SK-N-MC (cell line): ENCODE results near the gene CCL24.
A peak's percentile ranks its signal among the peaks of the same experiment; 100 is the strongest.
"Not testable (repeated sequence)": the region's sequence is repeated elsewhere in the genome, so short reads cannot be mapped to it uniquely, and the experiment has no call there.

Source experiments
- DNase-seq: peaks from one replicate; pipeline ENCODE4 v3.0.0-alpha.2; 2011; ENCODE audit warnings: low read depth, low spot score
- H3K27ac ChIP-seq: fragments of 200-600 bp; sonication (generic); 2 replicates; pipeline ENCODE4 v1.5.1; 2016; ENCODE audit warnings: mixed run types
- H3K36me3 ChIP-seq: fragments of 200-600 bp; sonication (generic); 2 replicates; pipeline ENCODE4 v1.6.1; 2017; ENCODE audit warnings: antibody characterized with exemption, low read length, mixed read lengths; ENCODE audit not compliant: insufficient read depth
- H3K4me3 ChIP-seq: fragments of 200-600 bp; sonication (generic); 2 replicates; pipeline ENCODE4 v1.5.1; 2016
- H3K9ac ChIP-seq: fragments of 200-600 bp; sonication (generic); 2 replicates; pipeline ENCODE4 v1.8.0; 2017; ENCODE audit warnings: mixed run types, mixed read lengths; ENCODE audit not compliant: insufficient read length
- H3K9me3 ChIP-seq: fragments of 200-600 bp; sonication (generic); 2 replicates; pipeline ENCODE4 v1.6.1; 2017; ENCODE audit warnings: low read depth, mild to moderate bottlenecking, antibody characterized with exemption, low read length, moderate library complexity, mixed read lengths
- EZH2 ChIP-seq: fragments of 200-600 bp; sonication (generic); IDR thresholded peaks from one replicate; pipeline ENCODE4 v1.6.1; 2017; ENCODE audit warnings: antibody characterized with exemption
- FOXP2 ChIP-seq: optimal IDR thresholded peaks from 2 replicates; pipeline ENCODE3; 2011; ENCODE audit warnings: mild to moderate bottlenecking, moderate library complexity; ENCODE audit not compliant: insufficient read depth; ENCODE audit errors: extremely low read length, control extremely low read depth
- POLR2AphosphoS5 ChIP-seq: IDR thresholded peaks from 2 replicates; pipeline ENCODE4 v1.6.1; 2012; ENCODE audit warnings: mild to moderate bottlenecking, low read depth, low read length, borderline replicate concordance

The CCL24 gene

GRCh38 chr7:75798770-75799169 lies 14.8 kb downstream of the CCL24 start:
- no peak for DNase-seq
- no peaks in the 10 kb centered on the region for H3K36me3 ChIP-seq
- H3K9ac ChIP-seq: no peak overlapping the region
- H3K9me3 ChIP-seq: no peaks in the 10 kb centered on the region
- no peak overlapping the region for H3K4me3 ChIP-seq
- no peak overlapping the region for H3K27ac ChIP-seq
- no peak for TF ChIP-seq POLR2AphosphoS5
- TF ChIP-seq EZH2: no peak
- TF ChIP-seq FOXP2: no peak

GRCh38 chr7:75796420-75796819 lies 17.2 kb downstream of the CCL24 start:
- Histone ChIP-seq H3K9ac (no peak overlapping the region), H3K9me3 (no peaks in the 10 kb centered on the region), H3K36me3 (no peaks in the 10 kb centered on the region), H3K27ac (no peak overlapping the region), H3K4me3 (no peak overlapping the region)
- TF ChIP-seq POLR2AphosphoS5 (no peak), FOXP2 (no peak), EZH2 (no peak)
- no peak for DNase-seq

DNA sequence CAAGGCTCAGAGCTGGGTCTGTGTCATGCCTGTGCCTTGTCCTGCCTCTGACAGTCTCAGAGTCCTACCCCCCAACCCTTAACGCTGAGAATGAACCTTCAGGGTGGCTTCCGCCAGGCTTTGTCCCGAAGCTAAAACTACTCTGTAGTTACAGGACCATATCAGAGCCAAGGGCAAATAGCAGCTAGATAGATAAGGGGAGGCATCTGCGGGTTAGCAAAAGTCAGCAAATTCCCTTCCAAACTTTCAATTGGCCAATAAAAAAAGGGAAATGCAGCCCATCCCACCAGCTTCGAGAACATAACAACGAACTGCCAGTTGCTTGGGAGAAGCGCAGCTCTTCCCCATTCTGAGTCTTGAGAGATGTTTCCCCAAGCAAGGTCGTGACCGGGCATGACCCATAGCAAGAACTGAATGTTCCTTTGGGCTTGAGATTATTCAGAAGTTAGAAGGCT lies 17.7 kb downstream of the CCL24 start:
- no peaks in the 10 kb centered on the region for H3K36me3 ChIP-seq
- TF ChIP-seq EZH2 (no peak), FOXP2 (no peak), POLR2AphosphoS5 (no peak)
- DNase-seq: no peak

DNA sequence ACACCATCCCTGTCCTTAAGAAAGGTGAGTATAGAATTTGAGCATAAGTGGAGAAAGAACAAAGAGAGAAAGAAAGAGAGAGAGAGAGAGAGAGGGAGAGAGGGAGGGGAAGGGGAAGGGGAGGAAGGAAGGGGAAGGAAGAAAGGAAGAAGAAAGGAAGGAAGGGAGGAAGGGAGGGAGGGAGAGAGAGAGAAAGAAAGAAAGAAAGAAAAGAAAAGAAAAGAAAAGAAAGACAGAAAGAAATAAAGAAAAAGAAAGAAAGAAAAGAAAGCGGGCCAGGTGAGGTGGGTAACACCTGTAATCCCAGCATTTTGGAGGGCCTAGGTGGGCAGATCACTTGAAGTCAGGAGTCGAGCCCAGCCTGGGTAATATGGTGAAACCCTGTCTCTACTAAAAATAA lies 19.9 kb downstream of the CCL24 start:
- Histone ChIP-seq H3K36me3 (no peaks in the 10 kb centered on the region), H3K27ac (no peak overlapping the region), H3K4me3 (no peak overlapping the region), H3K9ac (no peak overlapping the region), H3K9me3 (no peaks in the 10 kb centered on the region)
- DNase-seq: no peak
- TF ChIP-seq FOXP2 (no peak), POLR2AphosphoS5 (no peak), EZH2 (no peak)

More for the DNA sequence above, 17.7 kb downstream of the CCL24 start:
- H3K9ac ChIP-seq: no peak overlapping the region
- no peaks in the 10 kb centered on the region for H3K9me3 ChIP-seq
- H3K27ac ChIP-seq: no peak overlapping the region
- 0 out of 2 replicates have a peak overlapping the region, but pooled peaks have one; percentile 5 for H3K4me3 ChIP-seq

DNA sequence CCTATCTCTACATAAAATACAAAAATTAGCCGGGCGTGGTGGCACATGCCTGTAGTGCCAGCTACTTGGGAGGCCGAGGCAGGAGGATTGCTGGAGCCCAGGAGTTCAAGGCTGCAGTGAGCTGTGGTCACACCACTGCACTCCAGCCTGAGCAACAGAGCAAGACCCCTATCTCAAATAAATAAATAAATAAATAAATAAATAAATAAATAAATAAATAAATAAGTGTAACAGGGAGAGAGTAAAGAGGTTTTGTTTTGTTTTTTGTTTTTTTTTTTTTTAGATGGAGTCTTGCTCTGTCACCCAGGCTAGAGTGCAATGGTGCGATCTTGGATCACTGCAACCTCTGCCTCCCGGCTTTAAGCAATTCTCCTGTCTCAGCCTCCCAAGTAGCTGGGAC lies 21.0 kb downstream of the CCL24 start:
- H3K9me3 ChIP-seq, H3K9ac ChIP-seq, H3K27ac ChIP-seq, H3K4me3 ChIP-seq, H3K36me3 ChIP-seq, DNase-seq: not testable (repeated sequence)

GRCh38 chr7:75789361-75789924 lies 24.2 kb downstream of the CCL24 start:
- DNase-seq: no peak
- no peaks in the 10 kb centered on the region for H3K9me3 ChIP-seq
- H3K9ac ChIP-seq: no peak overlapping the region
- no peak overlapping the region for H3K4me3 ChIP-seq
- H3K36me3 ChIP-seq: no peaks in the 10 kb centered on the region
- TF ChIP-seq POLR2AphosphoS5 (no peak), FOXP2 (no peak), EZH2 (no peak)
- H3K27ac ChIP-seq: no peak overlapping the region

GRCh38 chr7:75788154-75788847 lies 25.3 kb downstream of the CCL24 start:
- H3K27ac ChIP-seq: not testable (repeated sequence)

DNA sequence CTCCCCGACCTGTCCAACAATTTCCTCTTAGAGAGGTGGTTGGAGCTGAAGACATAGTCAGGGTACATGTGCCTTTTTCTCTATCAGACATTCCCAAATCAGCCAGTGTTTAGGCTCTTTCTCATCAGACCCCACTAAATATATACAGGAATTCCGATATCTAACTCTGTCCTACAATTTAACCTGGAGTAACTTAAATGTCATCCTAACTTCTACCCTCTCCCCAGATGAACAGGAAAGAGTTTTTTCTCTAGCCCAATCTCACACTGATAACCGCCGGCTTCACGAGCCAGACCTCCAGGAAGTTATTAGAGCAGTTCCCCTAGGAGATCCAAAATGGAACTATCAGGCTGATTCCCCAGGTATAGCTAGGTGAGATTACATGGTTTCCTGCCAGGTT lies 30.5 kb downstream of the CCL24 start:
- not testable (repeated sequence) for H3K9ac ChIP-seq, H3K36me3 ChIP-seq, DNase-seq, H3K27ac ChIP-seq, H3K4me3 ChIP-seq, H3K9me3 ChIP-seq

More at GRCh38 chr7:75788154-75788847, 25.3 kb downstream of the CCL24 start:
- H3K36me3 ChIP-seq, H3K9ac ChIP-seq, H3K9me3 ChIP-seq, DNase-seq, H3K4me3 ChIP-seq: not testable (repeated sequence)

DNA sequence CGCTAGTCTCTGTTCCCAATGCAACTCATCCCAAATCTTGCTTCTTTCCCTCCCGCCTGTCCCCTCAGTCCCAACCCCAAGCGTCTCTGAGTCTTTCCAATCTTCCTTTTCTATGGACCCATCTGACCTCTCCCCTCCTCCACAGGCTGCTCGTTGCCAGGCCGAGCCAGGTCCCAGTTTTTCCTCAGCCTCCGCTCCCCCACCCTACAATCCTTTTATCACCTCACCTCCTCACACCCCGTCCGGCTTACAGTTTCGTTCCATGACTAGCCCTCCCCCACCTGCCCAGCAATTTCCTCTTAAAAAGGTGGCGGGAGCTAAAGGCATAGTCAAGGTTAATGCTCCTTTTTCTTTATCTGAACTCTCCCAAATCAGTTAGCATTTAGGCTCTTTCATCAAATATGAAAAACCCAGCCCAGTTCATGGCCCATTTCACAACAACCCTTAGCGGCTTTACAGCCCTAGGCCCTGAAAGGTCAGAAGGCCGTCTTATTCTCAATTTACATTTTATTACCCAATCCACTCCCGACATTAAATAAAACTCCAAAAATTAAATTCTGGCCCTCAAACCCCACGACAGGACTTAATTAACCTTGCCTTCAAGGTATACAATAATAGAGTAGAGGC lies 32.8 kb downstream of the CCL24 start:
- not testable (repeated sequence) for H3K27ac ChIP-seq, H3K9ac ChIP-seq, H3K9me3 ChIP-seq, H3K36me3 ChIP-seq, H3K4me3 ChIP-seq, DNase-seq

DNA sequence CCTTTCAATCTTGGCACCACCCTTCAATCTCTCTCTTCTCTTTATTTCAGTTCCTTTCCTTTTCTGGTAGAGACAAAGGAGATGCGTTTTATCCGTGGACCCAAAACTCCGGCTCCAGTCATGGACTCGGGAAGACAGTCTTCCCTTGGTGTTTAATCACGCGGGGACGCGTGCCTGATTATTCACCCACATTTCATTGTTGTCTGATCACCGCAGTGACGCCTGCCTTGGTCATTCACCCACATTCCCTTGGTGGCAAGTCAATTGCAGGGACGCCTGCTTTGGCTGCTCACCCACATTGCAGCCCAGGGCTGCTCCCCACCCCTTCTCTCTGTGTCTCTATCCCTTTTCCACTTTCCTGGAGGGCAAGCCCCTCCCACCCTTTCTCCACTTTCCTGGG lies 34.1 kb downstream of the CCL24 start:
- H3K9ac ChIP-seq, H3K9me3 ChIP-seq, DNase-seq, H3K4me3 ChIP-seq, H3K27ac ChIP-seq, H3K36me3 ChIP-seq: not testable (repeated sequence)

DNA sequence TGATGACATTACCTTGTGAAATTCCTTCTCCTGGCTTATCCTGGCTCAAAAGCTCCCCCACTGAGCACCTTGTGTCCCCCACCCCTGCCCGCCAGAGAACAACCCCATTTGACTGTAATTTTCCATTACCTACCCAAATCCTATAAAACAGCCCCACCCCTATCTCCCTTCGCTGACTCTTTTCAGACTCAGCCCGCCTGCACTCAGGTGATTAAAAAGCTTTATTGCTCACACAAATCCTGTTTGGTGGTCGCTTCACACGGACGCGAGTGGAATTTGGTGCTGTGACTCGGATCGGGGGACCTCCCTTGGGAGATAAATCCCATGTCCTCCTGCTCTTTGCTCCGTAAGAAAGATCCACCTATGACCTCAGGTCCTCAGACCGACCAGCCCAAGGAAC lies 34.6 kb downstream of the CCL24 start:
- H3K36me3 ChIP-seq, H3K9ac ChIP-seq, DNase-seq, H3K9me3 ChIP-seq, H3K4me3 ChIP-seq, H3K27ac ChIP-seq: not testable (repeated sequence)
